A204.1 (cell line): ENCODE measurements around the gene LDB2.

ENCODE experiments used
- FAIRE-seq: peaks from 2 replicates; lab custom pipeline; 2012; peaks lifted over from hg19 to GRCh38; lab: Jason Lieb, UNC

Gene LDB2

GRCh38 chr4:16721613-16722291 is 176.7 kb downstream of the LDB2 start:
- FAIRE-seq = no peak

GRCh38 chr4:16720761-16721160 is 177.7 kb downstream of the LDB2 start:
- no peak for FAIRE-seq

- FAIRE-seq = no peak
Observed at GRCh38 chr4:16717266-16717970, 181.0 kb downstream of the LDB2 start.

- FAIRE-seq = no peak
Observed at GRCh38 chr4:16715482-16715881, 183.0 kb downstream of the LDB2 start.

GRCh38 chr4:16714191-16714590 is 184.3 kb downstream of the LDB2 start:
- no peak for FAIRE-seq

- FAIRE-seq = no peak
Observed at GRCh38 chr4:16713696-16714095, 184.7 kb downstream of the LDB2 start.

- no peak for FAIRE-seq
Observed at GRCh38 chr4:16713271-16713670, 185.2 kb downstream of the LDB2 start.

GRCh38 chr4:16710198-16710597 is 188.2 kb downstream of the LDB2 start:
- no peak for FAIRE-seq

- FAIRE-seq = no peak
Observed at GRCh38 chr4:16707874-16708273, 190.6 kb downstream of the LDB2 start.

GRCh38 chr4:16706251-16706650 is 192.2 kb downstream of the LDB2 start:
- no peak for FAIRE-seq

- no peak for FAIRE-seq
Observed at GRCh38 chr4:16705341-16705740, 193.1 kb downstream of the LDB2 start.

- no peak for FAIRE-seq
Observed at GRCh38 chr4:16704489-16704888, 194.0 kb downstream of the LDB2 start.

- no peak for FAIRE-seq
Observed at GRCh38 chr4:16695896-16696295, 202.5 kb downstream of the LDB2 start.

- no peak for FAIRE-seq
Observed at GRCh38 chr4:16694884-16695276, 203.6 kb downstream of the LDB2 start.

- FAIRE-seq = no peak
Observed at GRCh38 chr4:16694173-16694883, 204.1 kb downstream of the LDB2 start.

GRCh38 chr4:16693641-16694040 is 204.8 kb downstream of the LDB2 start:
- no peak for FAIRE-seq

- no peak for FAIRE-seq
Observed at GRCh38 chr4:16692961-16693506, 205.4 kb downstream of the LDB2 start.

- FAIRE-seq = no peak
Observed at GRCh38 chr4:16692524-16692923, 205.9 kb downstream of the LDB2 start.

GRCh38 chr4:16692046-16692445 is 206.4 kb downstream of the LDB2 start:
- no peak for FAIRE-seq

GRCh38 chr4:16691450-16691849 is 207.0 kb downstream of the LDB2 start:
- no peak for FAIRE-seq

GRCh38 chr4:16687845-16688244 is 210.6 kb downstream of the LDB2 start:
- no peak for FAIRE-seq

GRCh38 chr4:16687011-16687410 is 211.4 kb downstream of the LDB2 start:
- FAIRE-seq = no peak

GRCh38 chr4:16686195-16686594 is 212.2 kb downstream of the LDB2 start:
- FAIRE-seq = no peak
